ENCODE data around the gene NDUFA11. TPM values are rescaled to one million over a fixed set of nuclear protein-coding genes. Genes with fewer than 3 reads are reported as not detected.
A peak's percentile ranks its signal among the peaks of the same experiment; 100 is the strongest.
"Not testable (repeated sequence)": the region's sequence is repeated elsewhere in the genome, so short reads cannot be mapped to it uniquely, and the experiment has no call there.

Gene NDUFA11
- total and polyA plus RNA-seq, 2 of the 13 experiments (the other 11 are each of a cell fraction or from before 2014, with no cell fraction given), result 286 to 378 TPM

DNA sequence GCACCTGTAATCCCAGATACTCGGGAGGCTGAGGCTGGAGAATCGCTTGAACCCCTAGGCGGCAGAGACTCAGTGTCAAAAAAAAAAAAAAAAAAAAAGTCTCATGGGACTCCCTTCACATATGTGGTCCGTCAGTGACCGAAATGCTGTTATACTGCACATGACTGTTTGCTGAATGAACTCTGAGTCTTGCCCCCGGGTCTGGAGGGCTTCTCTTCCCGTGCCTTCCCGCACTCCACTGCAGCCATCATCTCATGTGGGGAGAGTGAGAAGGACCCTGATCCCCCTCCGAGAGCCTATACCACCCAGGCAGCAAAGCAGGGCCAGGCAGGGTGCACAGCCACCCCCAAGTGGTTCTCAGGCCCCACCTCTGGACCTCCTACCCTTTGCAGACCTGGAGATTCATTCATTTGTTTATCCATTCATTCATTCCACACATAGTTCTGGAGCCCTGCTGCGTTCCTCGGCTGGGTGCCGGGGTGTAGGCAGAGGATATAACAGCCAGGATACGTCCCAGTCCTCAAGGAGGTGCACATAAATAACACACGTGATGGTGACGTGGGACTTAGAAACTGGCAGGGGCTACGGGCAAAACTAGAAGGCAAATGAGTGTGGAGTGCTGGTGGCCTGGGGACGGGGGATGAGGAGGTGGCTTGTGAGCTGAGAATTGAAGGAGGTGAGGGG is 14.2 kb downstream of the NDUFA11 start (continued):
- TF ChIP-seq ZNF24 (IDR thresholded peaks at IDR 0.05) (peak; percentile 87), SAP130 (CRISPR knock-in tag; IDR thresholded peaks at IDR 0.05; ENCODE audit: low read depth) (0 out of 2 replicates have a peak, but pooled peaks have one; percentile 14)

GRCh38 chr19:5884065-5884811 is 19.4 kb downstream of the NDUFA11 start:
- POLR2A ChIA-PET, result interaction anchor here (2.1 kb wide), 1 partner anchor 56 kb away, joined by 8 read pairs; no protein-coding TSS in a partner anchor
- intact Hi-C loops (cut with micrococcal nuclease; ENCODE audit: unreplicated experiment); in situ Hi-C loops (cut with HindIII; ENCODE audit: extremely low pct_ligation_motif_present, low pct_unique_long_range_greater_than_20kb); ATAC-seq; H3K9me3 ChIP-seq (ENCODE audit: low read length); H2AFZ ChIP-seq (ENCODE audit: low read length); H4K20me1 ChIP-seq (ENCODE audit: insufficient read depth, low read length); FAIRE-seq; H3K79me2 ChIP-seq (ENCODE audit: insufficient read depth, low read length); H3K4me2 ChIP-seq (ENCODE audit: low read depth, low read length); H3K9ac ChIP-seq (ENCODE audit: insufficient read depth, low read depth, low read length); H3K27me3 ChIP-seq (ENCODE audit: control insufficient read depth in 1 of 2, insufficient read depth in 2 of 2, low read length in 2 of 2); H3K36me3 ChIP-seq (replicated peaks in 1 of 2; ENCODE audit: control insufficient read depth in 1 of 2, insufficient read depth in 2 of 2, low read length in 2 of 2); BruUV-seq (replicated peaks); H3K27ac ChIP-seq (ENCODE audit: extremely low read length, insufficient read depth, low read length); DNase-seq (ENCODE audit: low spot score); CTCF ChIA-PET (ENCODE audit: low intra/inter-chr PET ratio, low total read pairs); H3K4me3 ChIP-seq (replicated peaks in 1 of 3; ENCODE audit: insufficient read depth in 1 of 3, low read depth in 2 of 3, low read length in 3 of 3): not testable (repeated sequence)
- 97% methylated on average over 11 of the region's 11 CpGs for WGBS (ENCODE audit: low lambda C conversion rate)
- peaks cover 67% of the 10 kb centered on the region for H3K4me1 ChIP-seq (ENCODE audit: insufficient read depth, low read length)

GRCh38 chr19:5883157-5883873 is 20.3 kb downstream of the NDUFA11 start:
- H3K27ac ChIP-seq (ENCODE audit: extremely low read length, insufficient read depth, low read length); DNase-seq (ENCODE audit: low spot score); intact Hi-C loops (cut with micrococcal nuclease; ENCODE audit: unreplicated experiment): not testable (repeated sequence)

More at GRCh38 chr19:5883157-5883873, 20.3 kb downstream of the NDUFA11 start:
- FAIRE-seq; ATAC-seq; H3K36me3 ChIP-seq (replicated peaks in 1 of 2; ENCODE audit: control insufficient read depth in 1 of 2, insufficient read depth in 2 of 2, low read length in 2 of 2); H2AFZ ChIP-seq (ENCODE audit: low read length); CTCF ChIA-PET (ENCODE audit: low intra/inter-chr PET ratio, low total read pairs); H3K79me2 ChIP-seq (ENCODE audit: insufficient read depth, low read length); H3K4me2 ChIP-seq (ENCODE audit: low read depth, low read length); H4K20me1 ChIP-seq (ENCODE audit: insufficient read depth, low read length); H3K4me3 ChIP-seq (replicated peaks in 1 of 3; ENCODE audit: insufficient read depth in 1 of 3, low read depth in 2 of 3, low read length in 3 of 3); in situ Hi-C loops (cut with HindIII; ENCODE audit: extremely low pct_ligation_motif_present, low pct_unique_long_range_greater_than_20kb); H3K9me3 ChIP-seq (ENCODE audit: low read length); BruUV-seq (replicated peaks); H3K9ac ChIP-seq (ENCODE audit: insufficient read depth, low read depth, low read length); H3K27me3 ChIP-seq (ENCODE audit: control insufficient read depth in 1 of 2, insufficient read depth in 2 of 2, low read length in 2 of 2): not testable (repeated sequence)
- H3K4me1 ChIP-seq (ENCODE audit: insufficient read depth, low read length), result peaks cover 73% of the 10 kb centered on the region
- POLR2A ChIA-PET, result interaction anchor here (1.2 to 2.1 kb wide), 2 partner anchors 21 to 55 kb away, joined by 4 to 8 read pairs; partner anchors contain the start of gene NDUFA11
- 92% methylated on average over 13 of the region's 13 CpGs for WGBS (ENCODE audit: low lambda C conversion rate)
